Activated CD4-positive, alpha-beta T cell treated with anti-CD3 and anti-CD28 coated beads for 1 hour (primary cell): ENCODE measurements around the gene CDS1.
"Not testable (repeated sequence)": the region's sequence is repeated elsewhere in the genome, so short reads cannot be mapped to it uniquely, and the experiment has no call there.

Experiments used
- DNase-seq: peaks from one replicate; pipeline ENCODE4 v3.0.0-alpha.2; 2020

The CDS1 gene

GRCh38 chr4:84614891-84615290, 32.0 kb downstream of the CDS1 start:
- no peak for DNase-seq

GRCh38 chr4:84615355-84615754, 32.4 kb downstream of the CDS1 start:
- DNase-seq: no peak

- DNase-seq: no peak
Measured at GRCh38 chr4:84622959-84623358, 40.0 kb downstream of the CDS1 start.

- no peak for DNase-seq
Measured at GRCh38 chr4:84623661-84624060, 40.7 kb downstream of the CDS1 start.

- no peak for DNase-seq
Measured at GRCh38 chr4:84626673-84627072, 43.7 kb downstream of the CDS1 start.

GRCh38 chr4:84631573-84631972, 48.6 kb downstream of the CDS1 start:
- no peak for DNase-seq

- DNase-seq: no peak
Measured at GRCh38 chr4:84632092-84632491, 49.2 kb downstream of the CDS1 start.

GRCh38 chr4:84634961-84635360, 52.0 kb downstream of the CDS1 start:
- DNase-seq: no peak

GRCh38 chr4:84638092-84638491, 55.2 kb downstream of the CDS1 start:
- no peak for DNase-seq

- no peak for DNase-seq
Measured at GRCh38 chr4:84639145-84639544, 56.2 kb downstream of the CDS1 start.

- DNase-seq: no peak
Measured at GRCh38 chr4:84644087-84644486, 61.2 kb downstream of the CDS1 start.

GRCh38 chr4:84647312-84647884, 64.5 kb downstream of the CDS1 start:
- DNase-seq: no peak

- DNase-seq: no peak
Measured at GRCh38 chr4:84648178-84648577, 65.3 kb downstream of the CDS1 start.

- no peak for DNase-seq
Measured at GRCh38 chr4:84648863-84649647, 66.1 kb downstream of the CDS1 start.

GRCh38 chr4:84651499-84651898, 68.6 kb downstream of the CDS1 start:
- DNase-seq: no peak

GRCh38 chr4:84652478-84652877, 69.6 kb downstream of the CDS1 start:
- no peak for DNase-seq

- no peak for DNase-seq
Measured at GRCh38 chr4:84660606-84661005, 77.7 kb downstream of the CDS1 start.

GRCh38 chr4:84661191-84661939, 78.4 kb downstream of the CDS1 start:
- no peak for DNase-seq

- not testable (repeated sequence) for DNase-seq
Measured at GRCh38 chr4:84664767-84665166, 81.8 kb downstream of the CDS1 start.

GRCh38 chr4:84666439-84666838, 83.5 kb downstream of the CDS1 start:
- no peak for DNase-seq

GRCh38 chr4:84669201-84669600, 86.3 kb downstream of the CDS1 start:
- no peak for DNase-seq

GRCh38 chr4:84672177-84672576, 89.2 kb downstream of the CDS1 start:
- DNase-seq: no peak

GRCh38 chr4:84673475-84674240, 90.7 kb downstream of the CDS1 start:
- DNase-seq: no peak
